ENCODE results near the gene MIP.

Gene MIP

GRCh38 chr12:56420411-56420810 lies 34.0 kb downstream of the MIP start:
- H3K27me3 ChIP-seq (ENCODE audit: insufficient read depth, low read length, poor library complexity, severe bottlenecking), result no peaks in the 10 kb centered on the region
- H4K20me1 ChIP-seq (ENCODE audit: insufficient read depth, low read length, poor library complexity, severe bottlenecking), result no peaks in the 10 kb centered on the region
- no peak overlapping the region for H2AFZ ChIP-seq (ENCODE audit: low read length)
- no peaks in the 10 kb centered on the region for H3K9me2 ChIP-seq (replicated peaks; ENCODE audit: low read depth, low read length)
- TF ChIP-seq EZH2phosphoT487 (IDR thresholded peaks at IDR 0.05; ENCODE audit: borderline replicate concordance) (no peak), CTCF (conservative IDR thresholded peaks at IDR 0.05; ENCODE audit: low read length) (no peak)
- H3K4me3 ChIP-seq (ENCODE audit: low read length, poor library complexity, severe bottlenecking), result no peak overlapping the region
- H3K79me2 ChIP-seq (ENCODE audit: insufficient read depth, low read length), result no peaks in the 10 kb centered on the region
- no peaks in the 10 kb centered on the region for H3K4me1 ChIP-seq (ENCODE audit: insufficient read depth, low read length, poor library complexity, severe bottlenecking)
- peaks cover 68% of the 10 kb centered on the region for H3K36me3 ChIP-seq (ENCODE audit: insufficient read depth, low read length)
- H3K9ac ChIP-seq (ENCODE audit: low read depth, low read length, poor library complexity, severe bottlenecking), result no peak overlapping the region
- no peaks in the 10 kb centered on the region for H3K9me3 ChIP-seq (ENCODE audit: insufficient read depth, low read depth, low read length)
- no peak overlapping the region for H3K4me2 ChIP-seq (ENCODE audit: low read depth, low read length, poor library complexity, severe bottlenecking)
- H3F3A ChIP-seq (ENCODE audit: low read depth), result no peaks in the 10 kb centered on the region

- H3K4me1 ChIP-seq (ENCODE audit: insufficient read depth, low read length, poor library complexity, severe bottlenecking), result no peaks in the 10 kb centered on the region
- no peak overlapping the region for H3K4me2 ChIP-seq (ENCODE audit: low read depth, low read length, poor library complexity, severe bottlenecking)
- H3K79me2 ChIP-seq (ENCODE audit: insufficient read depth, low read length), result no peaks in the 10 kb centered on the region
- no peak overlapping the region for H3K9ac ChIP-seq (ENCODE audit: low read depth, low read length, poor library complexity, severe bottlenecking)
- H3K4me3 ChIP-seq (ENCODE audit: low read length, poor library complexity, severe bottlenecking), result no peak overlapping the region
- H3K36me3 ChIP-seq (ENCODE audit: insufficient read depth, low read length), result peaks cover 45% of the 10 kb centered on the region
- no peak overlapping the region for H2AFZ ChIP-seq (ENCODE audit: low read length)
- TF ChIP-seq CTCF (conservative IDR thresholded peaks at IDR 0.05; ENCODE audit: low read length) (no peak), EZH2phosphoT487 (IDR thresholded peaks at IDR 0.05; ENCODE audit: borderline replicate concordance) (no peak)
- no peaks in the 10 kb centered on the region for H4K20me1 ChIP-seq (ENCODE audit: insufficient read depth, low read length, poor library complexity, severe bottlenecking)
- H3K9me3 ChIP-seq (ENCODE audit: insufficient read depth, low read depth, low read length), result no peaks in the 10 kb centered on the region
- H3K9me2 ChIP-seq (replicated peaks; ENCODE audit: low read depth, low read length), result no peaks in the 10 kb centered on the region
- H3F3A ChIP-seq (ENCODE audit: low read depth), result no peaks in the 10 kb centered on the region
- H3K27me3 ChIP-seq (ENCODE audit: insufficient read depth, low read length, poor library complexity, severe bottlenecking), result no peaks in the 10 kb centered on the region
These were observed 36.7 kb downstream of the MIP start for GRCh38 chr12:56417739-56418138.

- Histone ChIP-seq H2AFZ (ENCODE audit: low read length) (no peak overlapping the region), H3K4me2 (ENCODE audit: low read depth, low read length, poor library complexity, severe bottlenecking) (no peak overlapping the region), H4K20me1 (ENCODE audit: insufficient read depth, low read length, poor library complexity, severe bottlenecking) (no peaks in the 10 kb centered on the region), H3K9ac (ENCODE audit: low read depth, low read length, poor library complexity, severe bottlenecking) (no peak overlapping the region), H3K4me1 (ENCODE audit: insufficient read depth, low read length, poor library complexity, severe bottlenecking) (no peaks in the 10 kb centered on the region), H3K9me3 (ENCODE audit: insufficient read depth, low read depth, low read length) (no peaks in the 10 kb centered on the region), H3K27me3 (ENCODE audit: insufficient read depth, low read length, poor library complexity, severe bottlenecking) (no peaks in the 10 kb centered on the region), H3K4me3 (ENCODE audit: low read length, poor library complexity, severe bottlenecking) (no peak overlapping the region), H3K36me3 (ENCODE audit: insufficient read depth, low read length) (peaks cover 16% of the 10 kb centered on the region; the same call in 1 of the 2 replicates), H3K79me2 (ENCODE audit: insufficient read depth, low read length) (no peaks in the 10 kb centered on the region), H3K9me2 (replicated peaks; ENCODE audit: low read depth, low read length) (no peaks in the 10 kb centered on the region), H3F3A (ENCODE audit: low read depth) (no peaks in the 10 kb centered on the region)
- TF ChIP-seq CTCF (conservative IDR thresholded peaks at IDR 0.05; ENCODE audit: low read length) (no peak), EZH2phosphoT487 (IDR thresholded peaks at IDR 0.05; ENCODE audit: borderline replicate concordance) (no peak)
These were observed 40.1 kb downstream of the MIP start for GRCh38 chr12:56414401-56414800.
